NCI-H2227 (cell line): ENCODE results near the gene RNF146.
A peak's percentile ranks its signal among the peaks of the same experiment; 100 is the strongest.
"Not testable (repeated sequence)": the region's sequence is repeated elsewhere in the genome, so short reads cannot be mapped to it uniquely, and the experiment has no call there.

Experiments
- DNase-seq: peaks from one replicate; lab custom pipeline; 2025; ENCODE audit not compliant: unreplicated experiment; lab: John Stamatoyannopoulos, UW

The RNF146 gene, protein sequence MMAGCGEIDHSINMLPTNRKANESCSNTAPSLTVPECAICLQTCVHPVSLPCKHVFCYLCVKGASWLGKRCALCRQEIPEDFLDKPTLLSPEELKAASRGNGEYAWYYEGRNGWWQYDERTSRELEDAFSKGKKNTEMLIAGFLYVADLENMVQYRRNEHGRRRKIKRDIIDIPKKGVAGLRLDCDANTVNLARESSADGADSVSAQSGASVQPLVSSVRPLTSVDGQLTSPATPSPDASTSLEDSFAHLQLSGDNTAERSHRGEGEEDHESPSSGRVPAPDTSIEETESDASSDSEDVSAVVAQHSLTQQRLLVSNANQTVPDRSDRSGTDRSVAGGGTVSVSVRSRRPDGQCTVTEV

DNA sequence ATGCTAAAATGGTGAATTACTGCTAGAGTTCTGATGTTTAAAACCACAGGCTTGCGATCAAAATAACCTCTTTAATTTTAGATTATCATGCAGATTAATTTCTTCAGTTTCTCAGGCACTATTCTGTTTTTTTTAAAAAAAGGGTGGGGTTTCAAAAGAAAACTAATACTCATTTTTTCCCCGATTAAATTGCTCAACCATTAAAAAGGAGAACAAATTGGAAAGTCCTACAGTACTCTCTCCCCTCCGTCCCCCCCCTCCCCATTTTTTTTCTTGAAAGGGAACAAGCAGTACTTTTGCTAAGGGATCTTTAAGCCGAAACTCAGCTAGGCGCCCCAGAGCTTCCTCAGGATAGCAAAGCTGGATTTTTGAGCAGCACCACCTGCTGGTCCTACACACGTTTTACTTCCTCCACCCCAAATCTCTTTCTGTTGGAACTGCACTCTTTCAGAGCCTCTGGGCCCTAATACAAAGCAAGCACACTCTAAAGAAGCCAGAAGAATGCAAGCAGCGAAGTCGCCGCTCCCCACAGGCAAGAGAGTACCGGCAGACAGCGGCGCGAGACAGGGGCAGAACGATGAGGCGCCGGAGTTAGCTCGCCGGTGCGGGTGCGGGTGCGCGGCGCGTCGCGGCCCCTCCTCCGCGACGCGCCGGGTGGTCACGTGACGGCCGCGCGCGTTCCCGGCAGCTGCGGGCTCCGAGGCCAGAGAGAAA lies at the start of gene RNF146:
TSS of gene RNF146 (plus strand) at position 687 of the 714 bp plus-strand sequence. CDS start 13,475 bp downstream, outside the sequence.
- peak; percentile 83 for DNase-seq

DNA sequence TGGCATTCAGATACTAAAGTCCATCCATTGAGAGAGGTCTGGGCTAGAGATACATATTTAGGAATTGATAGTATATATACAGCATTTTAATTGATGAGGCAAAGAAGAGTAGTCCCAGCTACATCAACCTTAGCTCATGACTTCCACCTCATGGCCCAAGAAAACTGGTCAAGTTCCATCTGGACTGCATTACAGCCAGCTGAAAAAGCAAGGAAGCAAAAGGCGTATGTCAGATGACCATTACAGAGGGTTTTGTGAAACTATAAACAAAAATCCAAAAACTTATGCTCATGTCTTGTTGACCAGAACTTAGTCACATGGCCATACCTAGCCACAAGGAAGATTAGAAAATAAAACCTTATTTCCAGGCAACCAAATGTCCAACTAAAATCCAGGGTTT lies 46.8 kb upstream of the RNF146 start:
- DNase-seq = no peak

DNA sequence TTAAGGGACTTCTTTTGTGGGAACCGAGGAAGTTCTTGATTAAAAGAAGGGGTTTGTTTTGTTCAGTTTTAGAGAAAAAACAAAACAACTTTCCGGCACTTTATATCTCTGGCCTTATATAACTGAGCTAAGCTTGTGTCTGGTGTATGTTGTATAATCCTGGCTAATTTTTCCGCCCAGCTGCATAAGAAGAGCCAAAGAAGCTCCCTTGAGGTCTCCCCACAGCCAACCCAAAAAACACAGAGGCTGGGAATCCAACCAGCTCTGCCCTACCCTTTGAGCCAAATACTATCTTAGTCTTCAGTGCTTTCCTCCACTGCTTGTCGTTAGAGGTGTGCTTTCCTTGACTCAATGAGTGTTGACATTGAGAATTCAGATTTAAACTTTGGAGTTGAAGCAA lies 45.5 kb upstream of the RNF146 start:
- no peak for DNase-seq

DNA sequence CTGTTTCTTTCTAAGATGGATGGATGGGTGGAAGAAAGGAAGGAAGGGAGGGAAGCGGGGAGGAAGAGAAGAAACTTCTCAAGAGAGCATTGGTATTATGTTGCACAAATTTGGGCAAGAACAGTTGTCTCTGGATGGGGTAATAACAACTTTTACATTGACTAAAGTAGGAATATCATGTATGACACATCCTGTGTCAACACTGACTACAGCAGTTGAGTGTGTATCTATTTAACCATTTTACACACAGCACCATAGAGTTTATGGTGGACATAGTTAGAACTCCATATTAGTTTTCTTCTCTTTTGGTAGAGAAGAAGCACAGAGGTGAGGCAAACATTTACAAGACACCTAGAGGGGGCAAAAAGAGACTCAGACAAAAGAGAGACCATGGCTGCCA lies 44.2 kb upstream of the RNF146 start:
- DNase-seq = no peak

DNA sequence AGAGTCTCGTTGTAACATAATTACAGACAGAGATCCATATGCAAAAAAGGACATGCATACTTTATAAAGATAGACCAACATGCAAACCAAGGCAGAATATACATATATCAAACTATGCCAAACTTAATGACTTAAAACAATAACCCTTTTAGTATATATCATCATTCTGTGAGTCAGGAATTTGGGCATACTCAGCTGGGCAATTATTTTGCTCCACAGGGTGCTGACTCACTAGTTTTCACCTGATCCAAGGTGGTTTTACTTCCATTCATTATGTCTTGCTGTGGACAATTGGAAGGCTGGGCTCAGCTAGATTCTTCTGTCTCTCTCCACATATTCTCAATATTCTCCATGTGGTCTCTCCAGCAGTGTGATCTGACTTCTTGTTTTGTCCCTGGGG lies 41.2 kb upstream of the RNF146 start:
- no peak for DNase-seq

DNA sequence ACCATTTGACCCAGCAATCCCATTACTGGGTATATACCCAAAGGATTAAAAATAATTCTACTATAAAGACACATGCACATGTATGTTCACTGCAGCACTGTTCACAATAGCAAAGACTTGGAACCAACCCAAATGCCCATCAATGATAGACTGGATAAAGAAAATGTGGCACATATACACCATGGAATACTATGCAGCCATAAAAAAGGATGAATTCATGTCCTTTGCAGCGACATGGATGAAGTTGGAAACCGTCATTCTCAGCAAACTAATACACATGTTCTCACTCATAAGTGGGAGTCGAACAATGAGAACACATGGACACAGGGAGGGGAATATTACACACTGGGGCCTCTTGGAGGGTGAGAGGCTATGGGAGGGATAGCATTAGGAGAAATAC lies 32.8 kb upstream of the RNF146 start:
- not testable (repeated sequence) for DNase-seq

DNA sequence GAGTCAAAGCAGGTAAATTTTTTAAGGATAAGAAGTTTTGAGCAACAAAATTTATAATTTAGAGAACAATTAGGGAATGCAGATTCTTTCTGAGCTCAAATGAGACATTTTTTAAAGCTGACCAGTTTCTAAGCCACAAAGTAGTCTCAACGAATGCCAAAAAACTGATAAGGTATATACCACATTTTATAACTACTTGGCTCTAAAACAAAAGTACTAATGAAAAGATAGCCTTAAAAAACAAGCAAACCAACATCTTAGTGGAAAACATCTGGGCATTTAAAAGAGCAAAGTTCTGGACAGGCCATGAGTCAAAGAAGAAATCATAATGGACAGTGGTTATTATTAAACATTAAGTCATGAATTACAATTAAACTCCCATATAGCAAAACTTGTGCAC lies 23.2 kb upstream of the RNF146 start:
- DNase-seq = no peak

DNA sequence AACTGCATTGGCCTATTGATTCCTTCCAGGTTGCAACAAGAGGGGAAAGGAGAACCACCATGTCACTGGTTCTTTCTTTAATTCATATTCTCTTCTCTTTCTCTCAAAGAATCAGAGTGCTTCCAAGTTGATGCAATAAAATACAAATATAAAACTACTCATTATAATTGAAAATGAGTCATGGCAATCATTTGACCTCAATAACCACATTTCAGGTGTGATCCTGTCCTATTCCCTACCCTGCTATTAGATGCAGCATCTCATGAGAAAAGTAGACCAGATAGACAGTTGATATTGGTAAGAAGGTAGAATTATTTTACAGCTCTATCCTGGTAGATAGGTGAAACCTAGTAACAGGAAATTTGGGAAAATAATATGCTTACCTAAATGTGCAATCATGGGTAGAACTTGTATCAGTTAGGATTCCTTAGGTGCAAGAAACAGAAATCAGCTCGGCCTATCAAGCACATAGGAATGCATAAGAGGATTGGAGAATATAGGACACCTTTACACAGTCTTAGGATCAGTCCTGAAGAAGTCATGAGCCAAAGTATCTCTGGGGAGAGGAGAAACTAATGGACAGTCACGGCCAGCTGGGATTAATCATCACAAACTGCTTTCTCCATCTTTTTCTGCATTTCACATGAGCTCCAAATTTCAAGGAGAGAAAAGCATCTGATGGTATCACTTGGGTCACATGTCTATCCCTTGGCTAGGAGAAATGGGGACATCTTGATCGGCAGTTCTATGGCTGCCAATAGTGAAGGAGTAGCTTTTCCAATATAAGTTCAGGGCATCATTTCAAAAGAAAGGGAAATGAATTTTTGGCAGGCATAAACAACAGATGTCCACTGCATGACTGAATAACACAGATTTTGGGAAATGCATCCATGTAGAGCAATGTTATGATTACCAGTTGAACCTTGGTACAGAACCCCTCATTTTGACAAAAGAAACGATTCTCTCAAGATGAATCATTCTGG lies 19.3 kb upstream of the RNF146 start:
- DNase-seq = no peak

DNA sequence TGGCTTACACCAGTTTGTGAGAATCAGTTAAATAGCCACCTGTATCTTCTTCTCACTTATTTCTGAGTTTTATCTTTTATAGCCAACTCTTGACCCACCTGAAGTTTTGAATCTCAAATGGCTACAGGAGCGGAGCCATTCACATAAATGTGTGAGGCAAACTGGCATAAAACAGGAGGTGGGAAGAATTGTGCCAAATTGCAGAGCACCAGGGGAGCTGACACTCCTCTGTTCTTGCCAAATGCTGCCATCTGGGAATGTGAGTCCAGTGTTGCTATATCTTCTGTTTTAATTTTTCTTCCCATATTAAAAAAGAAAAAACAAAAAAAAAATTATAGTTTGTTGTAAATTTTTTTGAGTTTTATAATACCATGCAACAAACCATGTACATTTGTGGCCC lies 17.0 kb upstream of the RNF146 start:
- DNase-seq = no peak

DNA sequence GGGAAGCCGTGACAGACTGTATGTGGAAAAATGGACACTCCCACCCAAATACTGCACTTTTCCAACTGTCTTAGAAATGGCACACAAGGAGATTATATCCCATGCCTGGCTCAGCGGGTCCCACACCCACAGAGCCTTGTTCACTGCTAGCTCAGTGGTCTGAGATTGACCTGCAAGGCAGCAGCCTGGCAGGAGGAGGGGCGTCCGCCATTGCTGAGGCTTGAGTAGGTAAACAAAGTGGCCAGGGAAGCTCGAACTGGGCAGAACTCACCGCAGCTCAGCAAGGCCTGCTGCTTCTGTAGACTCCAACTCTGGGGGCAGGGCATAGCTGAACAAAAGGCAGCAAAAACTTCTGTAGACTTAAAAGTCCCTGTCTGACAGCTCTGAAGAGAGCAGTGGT lies 11.4 kb upstream of the RNF146 start:
- no peak for DNase-seq

DNA sequence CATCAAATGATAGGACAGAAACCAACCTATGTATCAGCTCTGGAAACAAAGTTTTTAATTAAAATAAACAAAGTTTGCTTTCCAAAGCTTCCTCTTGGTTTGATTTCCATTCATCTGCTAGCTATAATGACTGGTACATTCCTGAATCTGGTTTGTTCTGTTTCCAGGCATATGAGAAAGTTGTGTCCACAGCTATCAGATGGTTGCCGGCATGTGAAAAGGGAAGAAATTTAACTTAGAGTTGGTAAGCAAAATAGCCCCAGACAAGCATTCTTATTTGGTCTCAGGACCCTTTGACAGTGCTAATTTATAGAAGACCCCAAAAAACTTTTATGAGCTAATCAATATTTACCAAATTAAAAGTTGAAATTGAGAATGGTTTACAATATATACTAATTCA lies 3.8 kb upstream of the RNF146 start:
- no peak for DNase-seq

DNA sequence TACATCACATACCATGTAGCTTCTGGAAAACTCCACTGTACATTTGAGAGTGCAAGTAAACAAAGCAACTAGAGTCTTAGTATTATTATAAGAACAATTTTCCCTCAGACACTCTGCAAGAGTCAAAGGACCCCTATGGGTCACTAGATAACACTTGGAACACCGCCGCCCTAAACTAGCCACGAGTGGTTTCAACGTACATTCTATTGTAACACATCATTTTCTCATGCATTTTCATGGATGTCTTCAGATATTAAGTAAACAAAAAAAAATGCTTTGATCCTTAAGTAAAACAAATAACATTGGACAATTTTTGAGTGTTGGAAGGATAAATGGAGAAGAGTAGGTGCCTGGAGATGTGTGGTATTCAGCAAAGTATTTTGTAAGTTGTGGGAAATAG lies 3.2 kb upstream of the RNF146 start:
- DNase-seq = no peak

DNA sequence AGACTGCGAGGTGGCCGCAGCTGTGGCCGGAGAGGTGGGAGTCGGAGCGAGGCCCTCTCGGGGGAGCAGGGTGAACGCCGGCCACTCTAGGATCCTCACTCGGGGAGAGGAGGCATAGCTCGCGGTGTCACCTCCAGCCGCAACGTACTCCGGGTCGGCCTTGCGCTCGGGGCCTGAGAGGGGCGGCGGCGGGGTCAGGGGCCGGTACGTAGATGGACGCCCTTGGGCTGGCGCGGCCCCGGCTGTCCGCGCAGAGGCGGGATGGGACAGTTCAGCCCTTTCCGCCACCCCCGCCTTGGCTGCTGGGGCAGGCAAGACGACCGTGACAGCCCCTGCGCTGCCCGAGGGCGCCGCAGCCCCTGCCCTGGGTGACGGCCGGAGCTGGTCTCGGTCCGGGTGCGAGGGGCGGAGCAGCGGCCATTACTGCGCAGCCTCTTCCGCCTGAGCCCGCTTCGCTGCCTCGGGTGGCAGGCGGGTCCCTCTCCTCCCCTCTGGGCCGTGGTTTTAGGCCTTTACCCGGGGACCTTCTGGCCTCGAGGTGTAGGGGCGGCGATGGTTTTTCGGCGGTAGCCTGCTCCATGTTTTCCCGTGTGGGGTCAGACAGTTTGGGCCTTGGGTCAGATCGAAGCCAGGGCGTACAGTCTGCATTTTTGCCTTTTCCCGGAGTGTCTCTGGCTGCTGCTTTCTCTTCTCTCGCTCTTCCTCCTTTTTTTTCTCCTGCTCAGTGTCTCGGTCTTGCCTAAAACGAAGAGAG lies 405 bp downstream of the RNF146 start:
- DNase-seq = peak; percentile 43

DNA sequence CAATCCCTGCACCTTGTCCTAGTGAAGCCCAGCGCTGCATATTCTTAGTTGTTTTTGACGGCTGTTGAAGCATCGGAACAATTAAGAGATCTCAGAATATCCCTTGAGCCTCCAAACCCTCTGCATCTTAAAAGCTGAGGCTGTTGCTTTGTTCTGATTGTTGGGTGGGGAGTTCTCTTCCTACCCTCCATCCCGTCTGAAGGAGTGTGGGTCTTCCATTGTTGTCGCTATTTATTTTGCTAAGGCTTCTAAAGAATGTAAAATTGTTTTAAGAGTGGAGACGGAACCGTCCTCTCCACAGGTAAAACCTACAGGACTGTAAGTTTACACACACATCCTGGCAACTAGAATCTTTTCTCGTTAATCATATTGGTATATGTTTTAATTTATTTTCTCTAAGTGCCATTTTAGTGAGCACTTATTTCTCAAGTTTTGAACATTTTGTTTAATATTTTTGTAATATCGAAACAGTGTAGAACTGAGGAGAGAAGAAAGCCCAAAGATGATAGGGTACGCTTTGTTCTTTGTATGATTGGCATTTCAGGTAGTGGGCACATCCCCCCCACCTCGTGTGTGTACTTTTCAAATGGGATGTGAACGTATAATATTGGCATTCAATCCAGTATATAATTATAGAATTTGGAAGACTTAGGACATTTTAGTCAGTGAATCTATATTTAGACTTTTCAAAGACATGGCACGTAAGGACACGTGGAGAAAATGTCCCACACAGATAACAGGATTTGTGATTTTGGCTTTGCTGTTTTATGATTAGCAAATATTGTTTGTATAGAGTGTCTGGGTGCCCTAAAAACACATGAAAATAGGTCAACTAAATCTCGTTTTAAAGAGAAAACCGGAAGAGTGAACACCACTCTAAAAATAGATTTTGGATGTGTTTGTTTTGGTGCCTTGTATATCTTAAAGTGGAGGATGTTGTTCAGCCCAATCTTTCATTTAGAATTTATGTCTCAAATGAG lies 1.3 kb downstream of the RNF146 start:
- no peak for DNase-seq

DNA sequence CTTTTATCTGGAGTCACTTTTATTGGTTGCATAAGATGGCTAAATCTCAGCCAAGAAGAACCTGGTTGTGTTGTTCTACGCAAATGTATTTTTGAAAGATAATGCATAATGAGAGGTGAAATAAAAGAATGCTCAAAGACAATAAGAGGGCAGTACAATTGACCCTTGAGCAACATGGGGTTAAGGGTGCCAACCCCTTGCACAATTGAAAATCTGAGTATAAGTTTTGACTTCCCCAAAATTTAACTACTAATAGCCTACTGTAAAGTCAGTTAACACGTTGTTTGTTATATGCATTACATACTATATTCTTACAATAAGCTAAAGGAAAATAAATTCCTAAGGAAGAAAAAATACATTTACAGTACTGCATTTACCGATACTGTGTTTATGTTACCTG lies 5.9 kb downstream of the RNF146 start:
- DNase-seq = no peak

DNA sequence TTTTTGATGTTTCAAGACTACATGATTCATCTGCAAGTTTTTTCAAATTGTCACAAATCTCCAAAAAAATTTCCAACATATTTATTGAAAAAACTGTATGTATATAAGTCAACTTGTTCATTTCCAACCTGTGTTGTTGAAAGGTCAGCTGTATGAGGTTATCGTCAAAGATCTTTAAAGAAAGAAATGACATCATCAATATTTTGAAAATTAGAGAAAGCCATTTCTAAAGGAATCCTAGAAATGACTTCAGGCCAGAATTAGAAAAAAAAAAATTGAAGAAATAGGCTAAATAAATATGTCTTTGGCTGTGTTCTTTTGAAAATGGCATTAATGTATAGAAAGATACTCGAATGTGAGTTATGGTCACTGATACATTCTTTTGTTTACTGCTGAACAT lies 6.8 kb downstream of the RNF146 start:
- DNase-seq = no peak

DNA sequence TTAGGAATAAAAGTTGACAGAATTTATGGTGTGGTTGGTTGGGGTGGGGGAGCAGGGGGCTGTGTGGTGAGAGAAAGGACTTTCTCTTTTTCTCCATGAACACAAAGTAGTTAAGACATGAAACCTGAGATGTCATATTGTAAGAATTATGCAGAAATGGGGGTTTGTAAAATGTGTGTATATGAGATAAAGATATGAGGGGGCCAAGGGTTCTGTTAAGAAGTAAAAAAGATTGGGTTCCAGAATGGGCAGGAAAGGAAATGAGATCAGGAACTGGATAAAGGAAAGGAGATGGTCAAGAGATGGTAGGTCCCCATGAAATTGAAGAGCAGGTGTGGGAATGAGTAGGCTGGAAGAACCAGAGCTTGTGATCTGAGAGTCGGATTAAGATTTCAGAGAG lies 9.7 kb downstream of the RNF146 start:
- no peak for DNase-seq

DNA sequence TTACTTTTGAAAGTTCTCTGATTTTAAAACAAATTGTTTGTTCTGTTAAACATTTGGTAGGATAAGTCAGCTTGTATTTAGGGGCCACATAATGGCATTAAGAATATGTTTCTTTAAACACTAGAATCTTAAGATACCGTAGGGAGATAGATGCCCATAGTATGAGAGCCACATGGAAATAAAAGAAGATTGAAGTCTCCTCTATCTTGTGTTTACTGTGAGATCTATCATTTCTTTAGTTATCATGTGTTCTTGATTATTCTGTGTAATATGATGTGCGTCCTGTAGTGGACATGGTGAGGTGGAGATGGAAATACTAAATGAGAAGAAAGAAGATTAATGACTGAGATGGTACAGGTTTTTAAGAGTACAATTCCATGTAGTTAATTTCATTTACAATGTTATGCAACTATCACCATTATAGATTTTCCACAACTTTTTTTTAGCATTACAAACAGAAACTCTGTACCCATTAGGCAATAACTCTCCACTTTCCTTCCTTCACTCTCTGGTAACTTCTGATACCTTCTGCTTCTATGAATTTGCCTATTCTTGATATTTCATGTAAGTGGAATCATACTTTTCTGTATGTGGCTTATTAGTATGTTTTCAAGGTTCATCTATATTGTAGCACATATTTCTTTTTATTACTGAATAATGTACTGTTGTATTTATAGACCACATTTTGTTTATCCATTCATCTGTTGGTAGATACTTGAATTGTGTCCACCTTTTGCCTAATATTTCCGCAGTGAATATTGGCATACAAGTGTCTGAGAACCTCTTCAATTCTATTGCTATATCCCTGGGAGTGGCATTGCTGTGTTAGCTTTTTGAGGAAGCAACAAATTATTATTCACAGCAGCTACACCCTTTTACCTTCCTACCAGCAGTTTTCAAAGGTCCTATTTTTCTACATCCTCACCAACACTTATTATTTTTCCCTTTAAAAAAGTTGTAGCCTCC lies 11.5 kb downstream of the RNF146 start:
- DNase-seq = no peak
